Measurements from ENCODE around the gene FARP2. TPM values are rescaled to one million over a fixed set of nuclear protein-coding genes. Genes with fewer than 3 reads are reported as not detected.

The FARP2 gene
- total RNA-seq, 1 donor from 2014 or later, result 57.1 TPM

- Mint-ChIP-seq H3K27ac (ENCODE audit: unreplicated experiment) (no peak overlapping the region), H3K4me3 (ENCODE audit: unreplicated experiment) (no peak overlapping the region)
These were observed 182.9 kb downstream of the FARP2 start for GRCh38 chr2:241538838-241539615.

GRCh38 chr2:241539616-241540374 is 183.7 kb downstream of the FARP2 start:
- no peak for TF ChIP-seq CTCF (IDR thresholded peaks at IDR 0.05)
- Mint-ChIP-seq H3K4me3 (ENCODE audit: unreplicated experiment) (no peak overlapping the region), H3K27me3 (ENCODE audit: low read depth) (no peaks in the 10 kb centered on the region), H3K36me3 (ENCODE audit: low read depth) (no peaks in the 10 kb centered on the region), H3K27ac (ENCODE audit: unreplicated experiment) (no peak overlapping the region), H3K4me1 (ENCODE audit: low read depth) (peaks cover 13% of the 10 kb centered on the region), H3K9me3 (ENCODE audit: low read depth) (no peaks in the 10 kb centered on the region)
- peak; percentile 61 for DNase-seq (ENCODE audit: low spot score)

More at GRCh38 chr2:241538838-241539615, 182.9 kb downstream of the FARP2 start:
- DNase-seq (ENCODE audit: low spot score), result peak; percentile 36
- TF ChIP-seq CTCF (IDR thresholded peaks at IDR 0.05), result no peak
- Mint-ChIP-seq H3K4me1 (ENCODE audit: low read depth) (peaks cover 11% of the 10 kb centered on the region), H3K9me3 (ENCODE audit: low read depth) (no peaks in the 10 kb centered on the region), H3K27me3 (ENCODE audit: low read depth) (no peaks in the 10 kb centered on the region), H3K36me3 (ENCODE audit: low read depth) (no peaks in the 10 kb centered on the region)

DNA sequence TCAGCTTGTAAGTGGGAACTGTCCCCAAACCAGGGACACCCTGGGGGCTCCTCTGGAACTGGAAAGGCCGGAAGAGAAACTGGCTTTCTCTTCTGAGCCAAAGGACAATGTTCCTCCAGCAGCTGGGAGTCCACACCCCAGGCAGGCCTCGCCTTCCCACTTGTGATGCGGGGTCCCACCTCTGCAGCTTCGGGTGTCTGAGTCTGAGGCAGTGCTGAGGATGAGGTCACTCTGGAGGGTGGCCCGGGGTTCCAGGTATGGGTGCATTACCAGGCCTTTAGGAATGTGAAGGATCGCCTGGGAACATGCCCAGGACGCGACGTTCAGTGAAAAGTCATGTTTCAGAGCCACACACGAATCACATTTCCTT is 184.3 kb downstream of the FARP2 start:
- peak; percentile 77 for DNase-seq (ENCODE audit: low spot score)
- Mint-ChIP-seq H3K4me3 (ENCODE audit: unreplicated experiment) (peak overlapping the region; percentile 55), H3K27ac (ENCODE audit: unreplicated experiment) (no peak overlapping the region), H3K27me3 (ENCODE audit: low read depth) (no peaks in the 10 kb centered on the region), H3K36me3 (ENCODE audit: low read depth) (no peaks in the 10 kb centered on the region), H3K9me3 (ENCODE audit: low read depth) (no peaks in the 10 kb centered on the region), H3K4me1 (ENCODE audit: low read depth) (peaks cover 13% of the 10 kb centered on the region)
- no peak for TF ChIP-seq CTCF (IDR thresholded peaks at IDR 0.05)

DNA sequence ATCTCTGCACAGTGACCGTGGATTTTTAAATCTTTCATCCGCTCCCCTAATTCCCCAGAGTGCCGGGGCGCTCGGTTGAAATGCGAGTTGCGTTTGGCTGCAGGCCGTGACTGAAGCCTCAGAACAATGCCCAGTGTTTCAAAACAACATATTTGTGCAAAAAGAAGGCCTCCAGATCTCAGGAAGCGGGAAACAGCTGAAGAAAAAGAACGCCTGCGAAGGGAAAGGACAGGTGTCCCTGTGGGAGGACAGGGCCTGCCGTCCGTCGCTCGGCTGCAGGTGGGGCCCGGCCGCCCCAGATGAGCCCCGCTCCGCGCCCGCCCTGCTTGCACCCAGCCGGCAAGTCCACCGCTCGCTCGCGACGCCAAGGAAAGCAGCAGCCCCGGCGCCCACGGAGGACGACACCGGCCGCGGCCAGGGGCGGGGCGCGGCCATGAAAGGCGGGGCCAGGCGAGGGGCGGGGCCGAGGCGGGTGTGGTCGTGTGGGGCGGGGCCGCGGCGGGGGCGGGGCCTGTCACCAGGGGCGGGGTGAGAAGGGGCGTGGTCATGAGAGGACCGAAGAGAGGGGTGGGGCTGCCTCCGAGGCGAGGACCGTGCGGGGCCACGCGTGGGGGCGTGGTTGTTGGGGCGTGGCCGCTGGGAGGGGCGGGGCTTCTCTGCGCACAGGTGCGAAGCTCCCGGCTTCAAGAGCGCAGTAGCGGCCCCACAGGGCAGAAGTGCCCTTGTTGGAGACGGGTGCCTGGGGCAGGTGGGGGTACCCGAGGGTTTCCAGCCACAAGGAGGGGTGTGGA is 184.9 kb downstream of the FARP2 start:
- no peak overlapping the region for H3K27ac Mint-ChIP-seq (ENCODE audit: unreplicated experiment)
- no peak for TF ChIP-seq CTCF (IDR thresholded peaks at IDR 0.05)

More for the DNA sequence above, 184.9 kb downstream of the FARP2 start:
- peak; percentile 87 for DNase-seq (ENCODE audit: low spot score)
- H3K9me3 Mint-ChIP-seq (ENCODE audit: low read depth), result no peaks in the 10 kb centered on the region
- peak overlapping the region; percentile 55 for H3K4me3 Mint-ChIP-seq (ENCODE audit: unreplicated experiment)
- peaks cover 13% of the 10 kb centered on the region for H3K4me1 Mint-ChIP-seq (ENCODE audit: low read depth)
- no peaks in the 10 kb centered on the region for H3K27me3 Mint-ChIP-seq (ENCODE audit: low read depth)
- H3K36me3 Mint-ChIP-seq (ENCODE audit: low read depth), result no peaks in the 10 kb centered on the region

Measured in chondrocyte (in vitro differentiated cells).